SU-DHL-6 (cell line): ENCODE data around the gene KIFC3.

Experiments
- H2AFZ ChIP-seq: fragments of 200-600 bp; sonication (generic); 2 replicates; pipeline ENCODE4 v1.6.1; 2014; ENCODE audit warnings: low read depth, mild to moderate bottlenecking, moderate library complexity, mixed read lengths, antibody characterized with exemption, low read length; ENCODE audit not compliant: severe bottlenecking
- H3F3A ChIP-seq: fragments of 200-600 bp; shearing (Covaris generic); 2 replicates; pipeline ENCODE4 v1.6.0; 2016; ENCODE audit warnings: antibody characterized with exemption, mild to moderate bottlenecking; ENCODE audit not compliant: insufficient read depth
- H3K27ac ChIP-seq: fragments of 200-600 bp; sonication (generic); 2 replicates; pipeline ENCODE4 v1.5.1; 2016; ENCODE audit warnings: low read depth, mild to moderate bottlenecking, low read length, moderate library complexity, mixed read lengths
- H3K27me3 ChIP-seq: fragments of 200-600 bp; sonication (generic), shearing (Covaris generic); 2 replicates; pipeline ENCODE4 v1.6.0; 2014; ENCODE audit warnings: mild to moderate bottlenecking, low read length
- H3K36me3 ChIP-seq: fragments of 200-600 bp; sonication (generic); 2 replicates; pipeline ENCODE4 v1.6.1; 2014; ENCODE audit warnings: mild to moderate bottlenecking, low read length, mixed read lengths
- H3K4me2 ChIP-seq: fragments of 300-600, 200-600 bp; shearing (Covaris generic), sonication (generic); 2 replicates; pipeline ENCODE4 v1.6.0; 2014; ENCODE audit warnings: low read length, low read depth, mild to moderate bottlenecking; ENCODE audit not compliant: poor library complexity, severe bottlenecking
- H3K4me3 ChIP-seq: fragments of 200-600 bp; sonication (generic); 2 replicates; pipeline ENCODE4 v1.5.1; 2014; ENCODE audit warnings: antibody characterized with exemption, low read length, mild to moderate bottlenecking, mixed read lengths; ENCODE audit not compliant: insufficient read depth, poor library complexity, severe bottlenecking
- H3K79me2 ChIP-seq: fragments of 200-600 bp; sonication (generic); 2 replicates; pipeline ENCODE4 v1.6.1; 2014; ENCODE audit warnings: mild to moderate bottlenecking, low read length, moderate library complexity; ENCODE audit not compliant: insufficient read depth
- H3K9ac ChIP-seq: fragments of 200-600 bp; sonication (generic); 2 replicates; pipeline ENCODE4 v1.7.0; 2014; ENCODE audit warnings: mild to moderate bottlenecking, low read length
- H3K9me2 ChIP-seq: fragments of 200-600 bp; sonication (generic); replicated peaks from 2 replicates; pipeline ENCODE4 v1.6.1; 2014; ENCODE audit warnings: low read length; ENCODE audit not compliant: insufficient read depth
- H3K9me3 ChIP-seq: fragments of 200-600 bp; sonication (generic); 2 replicates; pipeline ENCODE4 v1.6.1; 2014; ENCODE audit warnings: low read length, mixed read lengths; ENCODE audit not compliant: insufficient read depth
- H4K20me1 ChIP-seq: fragments of 200-600 bp; sonication (generic); 2 replicates; pipeline ENCODE4 v1.6.1; 2014; ENCODE audit warnings: low read depth, mild to moderate bottlenecking, antibody characterized with exemption, low read length, moderate library complexity, mixed read lengths
- CTCF ChIP-seq: fragments of 200-600 bp; sonication (generic); IDR thresholded peaks from one replicate; pipeline ENCODE4 v1.5.1; 2017; ENCODE audit warnings: antibody characterized with exemption, mild to moderate bottlenecking, low read length, moderate library complexity; ENCODE audit not compliant: insufficient read depth, poor library complexity, severe bottlenecking
- EZH2phosphoT487 ChIP-seq: fragments of 200-600 bp; sonication (generic), shearing (Covaris generic); conservative IDR thresholded peaks from 2 replicates; pipeline ENCODE4 v1.6.1; 2018; ENCODE audit warnings: mild to moderate bottlenecking, antibody characterized with exemption, low read length, moderate library complexity, mixed read lengths

KIFC3 gene

GRCh38 chr16:57795431-57795878 lies 6.8 kb downstream of the KIFC3 start:
- H3K36me3 ChIP-seq = no peaks in the 10 kb centered on the region

GRCh38 chr16:57794849-57795430 lies 7.4 kb downstream of the KIFC3 start:
- Histone ChIP-seq H2AFZ (no peak overlapping the region), H4K20me1 (no peaks in the 10 kb centered on the region), H3K9me3 (no peaks in the 10 kb centered on the region), H3K4me2 (no peak overlapping the region), H3K9ac (no peak overlapping the region), H3K9me2 (no peaks in the 10 kb centered on the region), H3K79me2 (no peaks in the 10 kb centered on the region), H3K27ac (no peak overlapping the region), H3F3A (no peaks in the 10 kb centered on the region), H3K27me3 (no peaks in the 10 kb centered on the region), H3K36me3 (no peaks in the 10 kb centered on the region), H3K4me3 (no peak overlapping the region)
- TF ChIP-seq CTCF (no peak), EZH2phosphoT487 (no peak)

More at GRCh38 chr16:57795431-57795878, 6.8 kb downstream of the KIFC3 start:
- Histone ChIP-seq H3K4me3 (no peak overlapping the region), H3K9ac (no peak overlapping the region), H3K27ac (no peak overlapping the region), H3K27me3 (no peaks in the 10 kb centered on the region), H4K20me1 (no peaks in the 10 kb centered on the region), H3K79me2 (no peaks in the 10 kb centered on the region), H3K9me3 (no peaks in the 10 kb centered on the region), H2AFZ (no peak overlapping the region), H3F3A (no peaks in the 10 kb centered on the region), H3K9me2 (no peaks in the 10 kb centered on the region), H3K4me2 (no peak overlapping the region)
- TF ChIP-seq CTCF (no peak), EZH2phosphoT487 (no peak)

GRCh38 chr16:57791893-57792461 lies 10.3 kb downstream of the KIFC3 start:
- Histone ChIP-seq H3K4me2 (no peak overlapping the region), H2AFZ (no peak overlapping the region)

More at GRCh38 chr16:57791893-57792461, 10.3 kb downstream of the KIFC3 start:
- Histone ChIP-seq H3K27me3 (no peaks in the 10 kb centered on the region), H3K9me3 (no peaks in the 10 kb centered on the region), H3K4me3 (no peak overlapping the region), H3K27ac (no peak overlapping the region), H3F3A (no peaks in the 10 kb centered on the region), H3K9ac (no peak overlapping the region), H3K36me3 (no peaks in the 10 kb centered on the region), H3K9me2 (no peaks in the 10 kb centered on the region), H4K20me1 (no peaks in the 10 kb centered on the region), H3K79me2 (no peaks in the 10 kb centered on the region)
- no peak for TF ChIP-seq EZH2phosphoT487
- TF ChIP-seq CTCF = no peak
